AG09309 (cell line): ENCODE data around the gene IDH2.

Experiments used
- DNase-seq: peaks from one replicate; pipeline ENCODE4 v3.0.0-alpha.2; 2010; ENCODE audit warnings: low read depth
- H3K4me3 ChIP-seq: 2 replicates; pipeline ENCODE4 v1.5.1; 2011; ENCODE audit warnings: mild to moderate bottlenecking, low read depth, low read length, moderate library complexity; ENCODE audit not compliant: control insufficient read depth
- CTCF ChIP-seq: IDR thresholded peaks from 2 replicates; pipeline ENCODE4 v1.5.1; 2011; ENCODE audit warnings: mild to moderate bottlenecking, low read depth, low read length, inconsistent platforms; ENCODE audit not compliant: insufficient read depth, control insufficient read depth; ENCODE audit errors: missing control alignments

The IDH2 gene

GRCh38 chr15:90063770-90064247 lies 38.5 kb downstream of the IDH2 start:
- H3K4me3 ChIP-seq, result no peak overlapping the region
- no peak for DNase-seq
- TF ChIP-seq CTCF, result no peak

DNA sequence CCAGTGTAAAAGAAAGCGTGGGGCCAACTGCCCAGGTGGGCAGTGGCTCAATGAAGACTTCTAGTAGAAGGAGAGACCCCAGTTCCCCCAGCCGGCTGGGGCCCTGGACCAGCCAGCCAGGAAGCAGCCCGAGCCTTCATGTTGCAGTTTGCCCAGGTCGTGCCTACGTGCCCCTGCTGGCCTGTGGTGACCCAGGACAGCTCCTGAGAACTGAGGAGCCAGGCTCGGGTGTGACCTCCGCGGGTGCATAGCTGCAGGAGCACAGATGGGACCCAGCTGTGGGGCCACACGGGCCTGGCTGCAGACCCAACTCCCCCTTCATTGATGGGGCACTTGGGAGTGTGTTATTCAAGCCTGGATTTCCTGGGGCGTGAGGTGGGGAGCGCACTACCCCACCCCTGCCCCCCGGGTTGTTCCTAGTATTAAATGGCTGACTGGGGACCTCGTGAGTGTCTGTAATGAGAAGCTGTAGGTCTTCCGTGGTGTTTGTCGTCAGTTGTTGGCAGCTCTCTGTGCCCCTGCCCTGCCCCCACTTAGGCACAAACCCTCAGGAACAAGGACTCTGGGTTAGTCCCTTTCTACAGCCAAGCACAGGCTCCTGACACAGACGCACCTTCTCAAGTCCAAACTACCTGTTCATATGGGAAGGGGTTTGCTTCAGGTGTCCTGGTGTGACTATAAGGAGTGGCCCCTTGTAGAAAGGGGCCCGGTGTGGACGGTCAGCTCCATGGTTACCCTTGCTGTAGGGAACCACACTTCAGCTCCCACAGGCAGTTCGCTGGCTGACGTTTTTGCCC lies 39.1 kb downstream of the IDH2 start:
- no peak overlapping the region for H3K4me3 ChIP-seq
- TF ChIP-seq CTCF, result no peak
- DNase-seq, result no peak

GRCh38 chr15:90062462-90062932 lies 39.8 kb downstream of the IDH2 start:
- no peak for DNase-seq
- no peak for TF ChIP-seq CTCF
- H3K4me3 ChIP-seq, result no peak overlapping the region

DNA sequence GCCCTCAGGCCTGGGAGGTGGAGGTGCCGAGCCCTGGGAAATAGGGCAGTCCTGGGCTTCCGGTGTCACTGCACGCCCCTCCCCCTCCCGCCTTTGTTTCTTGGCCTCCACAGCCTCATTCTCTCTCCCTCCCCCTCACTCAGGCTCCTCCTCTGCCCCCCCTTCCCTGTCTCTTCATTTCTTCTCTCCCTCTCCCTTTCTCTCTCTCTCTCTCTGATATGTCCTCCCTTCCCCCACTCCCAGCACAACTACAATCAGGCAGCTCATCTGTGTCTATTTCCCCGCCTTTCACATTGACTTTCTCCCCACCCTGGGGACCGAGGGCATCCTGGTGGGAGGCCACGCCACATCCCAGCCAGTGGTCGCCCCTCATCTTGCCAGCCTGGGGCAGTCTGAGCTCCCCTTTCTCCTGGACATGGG lies 40.2 kb downstream of the IDH2 start:
- no peak for DNase-seq
- TF ChIP-seq CTCF, result no peak

DNA sequence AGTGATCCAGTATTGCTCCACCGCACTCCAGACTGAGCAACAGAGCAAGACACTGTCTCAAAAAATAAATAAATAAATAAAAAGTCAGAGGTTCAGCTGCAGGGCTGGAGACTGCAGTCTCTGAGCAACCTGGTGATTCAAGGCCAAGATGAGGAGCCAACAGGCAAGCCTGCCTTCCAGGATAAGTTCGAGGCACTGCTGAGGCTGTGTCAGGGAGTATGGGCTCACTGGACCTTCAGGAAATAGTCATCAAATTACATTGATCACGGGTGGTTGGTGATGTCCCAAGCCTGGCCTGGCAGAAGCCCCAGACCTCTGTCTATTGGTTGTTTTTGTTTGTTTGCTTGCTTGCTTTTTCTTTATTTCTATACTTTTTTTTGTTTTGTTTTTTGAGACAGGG lies 41.5 kb downstream of the IDH2 start:
- H3K4me3 ChIP-seq, result no peak overlapping the region
- TF ChIP-seq CTCF, result no peak
- DNase-seq, result no peak

More for the DNA sequence above, 40.2 kb downstream of the IDH2 start:
- H3K4me3 ChIP-seq, result no peak overlapping the region

DNA sequence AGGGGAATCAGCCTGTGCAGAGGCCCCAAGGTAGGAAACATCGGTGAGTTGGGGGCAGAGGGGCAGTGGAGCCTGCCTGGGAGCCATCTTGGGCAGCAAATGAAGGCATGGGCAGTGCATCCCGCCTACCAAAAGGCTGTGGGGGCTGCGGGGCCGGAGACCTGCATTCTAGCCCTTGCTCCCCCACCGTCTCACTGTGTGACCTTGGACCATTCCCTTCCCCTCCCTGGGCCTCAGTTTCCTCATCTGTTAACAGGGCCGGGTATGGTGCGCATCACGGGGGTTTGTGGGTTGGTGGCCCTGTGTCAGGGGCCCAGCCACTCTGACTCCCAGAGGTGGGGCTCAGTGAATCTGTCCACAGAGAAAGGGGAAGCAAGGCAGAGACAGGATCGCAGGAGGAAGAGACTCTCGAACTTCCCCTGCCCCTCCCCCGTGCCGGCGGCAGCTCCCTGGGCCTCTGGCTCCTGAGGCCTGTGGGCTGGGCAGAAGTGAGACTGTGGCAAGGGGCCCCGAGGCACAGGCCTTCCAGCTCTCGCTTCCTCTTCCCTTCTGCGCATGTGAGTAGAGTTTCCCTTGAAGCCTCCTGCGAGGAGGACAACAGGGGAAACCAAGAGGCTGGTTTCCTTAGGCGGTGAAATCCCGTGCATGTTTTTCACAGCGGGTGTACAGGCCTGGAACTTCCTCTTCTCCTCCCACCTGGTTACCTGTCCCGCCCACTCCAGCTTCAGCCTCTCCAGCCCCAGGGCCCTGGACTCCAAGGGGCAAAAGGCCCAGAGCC lies 42.9 kb downstream of the IDH2 start:
- TF ChIP-seq CTCF, result no peak
- no peak for DNase-seq
- H3K4me3 ChIP-seq, result no peak overlapping the region
